Measurements from ENCODE around the gene LRRC4B.

DNA sequence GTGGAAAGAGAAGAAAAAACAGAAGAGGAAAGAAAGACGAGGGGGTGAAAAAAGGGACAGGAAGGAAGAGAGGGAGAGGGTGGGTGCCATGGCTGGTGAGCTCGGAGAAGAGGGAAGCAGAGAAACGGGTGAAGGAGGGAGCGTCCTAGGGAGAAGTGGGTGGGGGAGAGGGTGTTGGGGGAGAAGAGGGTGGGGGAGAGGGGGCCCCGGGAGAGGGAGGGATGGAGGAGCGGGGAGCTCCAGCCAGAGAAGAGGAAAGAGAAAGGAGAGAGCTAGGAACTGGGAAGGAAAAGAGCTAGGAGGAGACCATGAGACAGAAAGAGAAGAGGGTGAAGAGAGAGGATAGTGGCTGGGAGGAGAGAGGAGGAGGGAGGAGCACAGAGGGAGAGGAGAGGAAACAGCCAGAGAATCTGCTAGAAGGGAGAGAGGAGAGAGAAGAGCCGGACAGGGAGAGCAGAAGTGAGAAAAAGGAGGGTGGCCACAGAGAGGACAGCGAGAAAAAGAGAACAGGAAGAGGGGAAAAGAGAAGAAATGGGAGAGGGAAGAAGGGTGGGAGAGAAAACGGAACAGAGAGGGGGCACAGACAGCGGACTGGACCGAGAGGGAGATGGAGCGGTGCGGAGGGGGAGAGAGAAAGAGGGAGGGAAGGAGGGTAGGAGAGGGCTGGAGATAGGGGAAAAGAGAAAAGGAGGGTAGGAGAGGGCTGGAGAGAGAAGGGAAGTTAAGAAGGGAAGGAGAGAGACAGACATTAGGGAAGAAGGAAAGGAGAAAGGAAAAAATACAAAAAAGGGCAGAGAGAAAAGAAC, 79.6 kb downstream of the LRRC4B start:
- TF ChIP-seq, protein P1, sequence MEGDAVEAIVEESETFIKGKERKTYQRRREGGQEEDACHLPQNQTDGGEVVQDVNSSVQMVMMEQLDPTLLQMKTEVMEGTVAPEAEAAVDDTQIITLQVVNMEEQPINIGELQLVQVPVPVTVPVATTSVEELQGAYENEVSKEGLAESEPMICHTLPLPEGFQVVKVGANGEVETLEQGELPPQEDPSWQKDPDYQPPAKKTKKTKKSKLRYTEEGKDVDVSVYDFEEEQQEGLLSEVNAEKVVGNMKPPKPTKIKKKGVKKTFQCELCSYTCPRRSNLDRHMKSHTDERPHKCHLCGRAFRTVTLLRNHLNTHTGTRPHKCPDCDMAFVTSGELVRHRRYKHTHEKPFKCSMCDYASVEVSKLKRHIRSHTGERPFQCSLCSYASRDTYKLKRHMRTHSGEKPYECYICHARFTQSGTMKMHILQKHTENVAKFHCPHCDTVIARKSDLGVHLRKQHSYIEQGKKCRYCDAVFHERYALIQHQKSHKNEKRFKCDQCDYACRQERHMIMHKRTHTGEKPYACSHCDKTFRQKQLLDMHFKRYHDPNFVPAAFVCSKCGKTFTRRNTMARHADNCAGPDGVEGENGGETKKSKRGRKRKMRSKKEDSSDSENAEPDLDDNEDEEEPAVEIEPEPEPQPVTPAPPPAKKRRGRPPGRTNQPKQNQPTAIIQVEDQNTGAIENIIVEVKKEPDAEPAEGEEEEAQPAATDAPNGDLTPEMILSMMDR (IDR thresholded peaks at IDR 0.05 in 4 of 5, conservative IDR thresholded peaks at IDR 0.05 in 1 of 5) = no peak
- no peak for TF ChIP-seq POLR2A (IDR thresholded peaks at IDR 0.05)

Measured in gastrocnemius medialis (tissue), 4 donors.